Mesenchymal stem cell (in vitro differentiated cells and primary cell): Measurements from ENCODE around the gene OVCH1.

Source experiments
- DNase-seq: peaks from one replicate; pipeline ENCODE4 v3.0.0-alpha.2; 2013
- H2AFZ ChIP-seq: one replicate; pipeline ENCODE4 v1.6.1; 2013; ENCODE audit warnings: low read depth, mild to moderate bottlenecking, control low read depth, inconsistent platforms, low read length, moderate library complexity
- H2AK5ac ChIP-seq: 2 replicates; pipeline ENCODE4 v1.6.1; 2013; ENCODE audit warnings: low read length, moderate library complexity, mild to moderate bottlenecking, inconsistent platforms; ENCODE audit not compliant: severe bottlenecking
- H2BK120ac ChIP-seq: one replicate; pipeline ENCODE4 v1.6.1; 2013; ENCODE audit warnings: low read depth, mild to moderate bottlenecking, inconsistent platforms, low read length, moderate library complexity
- H2BK12ac ChIP-seq, 2 experiments: one replicate each; pipeline ENCODE4 v1.6.1; 2013; ENCODE audit warnings: inconsistent platforms in 2 of 2, low read length in 2 of 2, mild to moderate bottlenecking in 2 of 2, moderate library complexity in 2 of 2, control low read depth in 1 of 2
- H2BK15ac ChIP-seq: one replicate; pipeline ENCODE4 v1.6.1; 2013; ENCODE audit warnings: mild to moderate bottlenecking, low read depth, inconsistent platforms; ENCODE audit not compliant: poor library complexity, severe bottlenecking
- H2BK5ac ChIP-seq: 2 replicates; pipeline ENCODE4 v1.6.1; 2013; ENCODE audit warnings: low read depth, mild to moderate bottlenecking, low read length, control low read depth, inconsistent platforms; ENCODE audit not compliant: poor library complexity, severe bottlenecking
- H3K14ac ChIP-seq, 2 experiments: one replicate each; pipeline ENCODE4 v1.6.1; 2013; ENCODE audit warnings: inconsistent platforms in 2 of 2, low read length in 2 of 2, control low read depth in 1 of 2, mild to moderate bottlenecking in 1 of 2, moderate library complexity in 1 of 2
- H3K18ac ChIP-seq, 2 experiments: one replicate each; pipeline ENCODE4 v1.6.1; 2013; ENCODE audit warnings: inconsistent platforms in 2 of 2, low read length in 2 of 2, control low read depth in 1 of 2, low read depth in 1 of 2, mild to moderate bottlenecking in 1 of 2
- H3K23ac ChIP-seq, 2 experiments: one replicate each; pipeline ENCODE4 v1.6.1; 2013; ENCODE audit warnings: inconsistent platforms in 2 of 2, low read length in 2 of 2, mild to moderate bottlenecking in 2 of 2, moderate library complexity in 2 of 2, control low read depth in 1 of 2
- H3K27ac ChIP-seq: 2 replicates; pipeline ENCODE4 v1.5.1; 2013; ENCODE audit warnings: mild to moderate bottlenecking, moderate library complexity, low read length, control low read depth, inconsistent platforms; ENCODE audit not compliant: poor library complexity, severe bottlenecking
- H3K27me3 ChIP-seq, 2 experiments: 2 replicates each; pipeline versions ENCODE4 v1.6.1 to v1.7.0; 2013; ENCODE audit warnings: low read length in 2 of 2, mild to moderate bottlenecking in 2 of 2, moderate library complexity in 2 of 2, control low read depth in 1 of 2, inconsistent platforms in 1 of 2; ENCODE audit not compliant: control insufficient read depth in 1 of 2, insufficient read depth in 1 of 2
- H3K36me3 ChIP-seq, 2 experiments: 2 replicates each; pipeline versions ENCODE4 v1.6.1 to v1.7.0; 2013; ENCODE audit warnings: low read length in 2 of 2, control low read depth in 1 of 2, inconsistent platforms in 1 of 2, low read depth in 1 of 2, mild to moderate bottlenecking in 1 of 2; ENCODE audit not compliant: insufficient read depth in 2 of 2, control insufficient read depth in 1 of 2
- H3K4ac ChIP-seq, 2 experiments: one replicate each; pipeline ENCODE4 v1.6.1; 2013; ENCODE audit warnings: inconsistent platforms in 2 of 2, low read length in 2 of 2, mild to moderate bottlenecking in 2 of 2, moderate library complexity in 2 of 2, control low read depth in 1 of 2, low read depth in 1 of 2
- H3K4me1 ChIP-seq: 2 replicates; pipeline ENCODE4 v1.6.1; 2013; ENCODE audit warnings: low read depth, low read length, control low read depth; ENCODE audit not compliant: control insufficient read depth, insufficient read depth
- H3K4me2 ChIP-seq: 2 replicates; pipeline ENCODE4 v1.6.1; 2013; ENCODE audit warnings: low read length, mild to moderate bottlenecking, inconsistent platforms; ENCODE audit not compliant: poor library complexity, severe bottlenecking
- H3K4me3 ChIP-seq, 2 experiments: 2 replicates each; pipeline versions ENCODE4 v1.5.1 to v1.7.0; 2013; ENCODE audit warnings: low read length in 2 of 2, mild to moderate bottlenecking in 2 of 2, control low read depth in 1 of 2, low read depth in 1 of 2; ENCODE audit not compliant: insufficient read depth in 1 of 2
- H3K79me1 ChIP-seq: replicated peaks from 2 replicates; pipeline ENCODE4 v1.6.1; 2013; ENCODE audit warnings: mild to moderate bottlenecking, control low read depth, low read length, inconsistent platforms; ENCODE audit not compliant: poor library complexity, severe bottlenecking
- H3K9ac ChIP-seq: 2 replicates; pipeline ENCODE4 v1.7.0; 2013; ENCODE audit warnings: mild to moderate bottlenecking, low read length, moderate library complexity
- H3K9me3 ChIP-seq: 2 replicates; pipeline ENCODE4 v1.7.0; 2013; ENCODE audit warnings: mild to moderate bottlenecking, low read length; ENCODE audit not compliant: control insufficient read depth
- H4K8ac ChIP-seq: one replicate; pipeline ENCODE4 v1.6.1; 2013; ENCODE audit warnings: inconsistent platforms, mild to moderate bottlenecking, low read length, moderate library complexity
- H4K91ac ChIP-seq: one replicate; pipeline ENCODE4 v1.6.1; 2013; ENCODE audit warnings: mild to moderate bottlenecking, low read length, inconsistent platforms
- WGBS: methylation state at CpG from one replicate; pipeline ENCODE4 v1.1.7; 2013; ENCODE audit warnings: mixed read lengths; 5-methylcytosine and 5-hydroxymethylcytosine counted together

The OVCH1 gene

DNA sequence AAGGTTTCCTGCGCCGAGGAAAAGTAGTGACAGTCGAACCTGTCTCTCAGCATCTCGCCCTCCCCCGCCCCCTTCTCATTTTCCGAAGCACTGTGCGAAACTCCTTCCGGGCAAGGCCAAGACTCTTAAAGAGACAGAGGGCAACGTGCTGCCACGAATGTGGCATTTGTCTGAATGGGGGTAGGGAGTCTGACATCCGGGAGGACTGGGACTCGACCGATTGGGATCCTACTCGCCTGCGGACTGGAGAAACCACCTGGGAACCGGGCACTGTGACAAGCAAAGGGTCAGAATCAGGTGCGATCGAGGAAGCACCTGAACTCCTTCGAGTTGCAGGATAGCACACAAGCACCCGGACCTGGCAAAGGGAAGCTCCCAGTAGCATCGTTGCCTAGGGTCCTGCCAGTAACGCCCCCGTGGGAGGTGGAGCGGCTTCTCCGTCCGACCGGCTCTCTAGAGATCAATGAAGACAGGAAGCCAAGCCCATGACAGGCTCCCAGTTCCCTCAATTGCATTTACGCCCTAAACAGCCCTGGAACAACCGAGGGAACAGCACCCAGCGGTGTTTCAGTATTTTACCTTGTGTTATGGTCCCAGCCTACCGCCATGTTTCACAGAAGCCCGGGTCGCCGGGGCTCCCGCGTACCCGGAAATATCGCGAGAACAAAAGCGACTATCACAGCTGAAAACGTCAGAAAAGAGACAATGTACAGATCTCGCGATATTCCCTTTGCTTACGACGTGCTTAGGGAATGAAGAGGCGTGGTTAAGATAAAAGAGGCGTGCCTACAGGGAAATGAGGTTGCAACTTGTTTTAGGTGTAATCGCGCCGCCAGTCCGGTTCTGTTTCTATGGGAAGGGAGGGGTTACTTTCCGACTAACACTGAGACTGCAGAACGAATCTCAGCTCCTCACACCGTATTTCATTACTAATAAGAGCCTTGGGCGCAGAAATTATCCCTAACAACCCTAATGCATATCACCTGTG is 116.7 kb downstream of the OVCH1 start, which contains the start of gene ERGIC2:
Gene ERGIC2, minus strand, starts transcription at position 637 of the 988 bp plus-strand sequence. CDS start 9,539 bp downstream, outside the sequence.
- H4K8ac ChIP-seq: peak within 1 kb of the TSS; percentile 94

More for the DNA sequence above, 116.7 kb downstream of the OVCH1 start, which contains the start of gene ERGIC2:
- H3K18ac ChIP-seq: peak within 1 kb of the TSS; percentile 84 to 89
- H3K27ac ChIP-seq: peak within 1 kb of the TSS; percentile 92
- no peaks in the 10 kb centered on the region for H3K4me1 ChIP-seq
- peak within 1 kb of the TSS; percentile 91 to 97 for H3K4me3 ChIP-seq
- peak within 1 kb of the TSS; percentile 51 for H2BK5ac ChIP-seq
- peak; percentile 99 for DNase-seq
- H3K4me2 ChIP-seq: peak within 1 kb of the TSS; percentile 53
- H2BK120ac ChIP-seq: peak within 1 kb of the TSS; percentile 35
- peak within 1 kb of the TSS in 1 of 2 experiments; percentile 67 for H2BK12ac ChIP-seq
- H3K9me3 ChIP-seq: no peaks in the 10 kb centered on the region
- WGBS: under 1% methylated on average over 52 of the region's 55 CpGs
- H4K91ac ChIP-seq: peak within 1 kb of the TSS; percentile 88
- no peaks in the 10 kb centered on the region for H3K27me3 ChIP-seq
- peak within 1 kb of the TSS; percentile 95 for H3K9ac ChIP-seq
- H3K36me3 ChIP-seq: peaks cover 0 to 13% of the 10 kb centered on the region in 2 experiments
- H3K23ac ChIP-seq: no peak within 1 kb of the TSS
- H3K14ac ChIP-seq: peak within 1 kb of the TSS in 1 of 2 experiments; percentile 30
- peak within 1 kb of the TSS; percentile 65 for H2AFZ ChIP-seq
- H3K4ac ChIP-seq: peak within 1 kb of the TSS; percentile 12 to 82
- H2AK5ac ChIP-seq: peak within 1 kb of the TSS; percentile 14
- peaks cover 9% of the 10 kb centered on the region for H3K79me1 ChIP-seq
- peak within 1 kb of the TSS; percentile 87 for H2BK15ac ChIP-seq
